Activated CD8-positive, alpha-beta T cell treated with anti-CD3 and anti-CD28 coated beads, Interleukin-2, amount 10 ng/mL, durations not matched to agents 7 days and 5 days (primary cell): ENCODE measurements around the gene ARRDC2. TPM values are rescaled to one million over a fixed set of nuclear protein-coding genes. Genes with fewer than 3 reads are reported as not detected.
"Not testable (repeated sequence)": the region's sequence is repeated elsewhere in the genome, so short reads cannot be mapped to it uniquely, and the experiment has no call there.

ENCODE experiments used
- ATAC-seq: fragments of 150-1000 bp; cut with Tn5 transposase; one replicate; pipeline ENCODE4 v1.10.0; 2021; ENCODE audit warnings: moderate library complexity
- CTCF ChIA-PET: fragments of 350-600 bp; sonication (Branson Sonifier 250); formaldehyde crosslinking; loops from one replicate; lab custom pipeline; 2021; ENCODE audit warnings: antibody characterized with exemption; lab: Charles Lee
- POLR2A ChIA-PET: fragments of 350-600 bp; sonication (Branson Sonifier 250); formaldehyde crosslinking; loops from one replicate; lab custom pipeline; 2021; ENCODE audit warnings: antibody characterized with exemption; lab: Charles Lee
- DNase-seq: peaks from one replicate; pipeline ENCODE4 v3.0.0-alpha.2; 2020
- H3K27ac Mint-ChIP-seq: one replicate; pipeline ENCODE4 v1.8.0; 2021; ENCODE audit warnings: mild to moderate bottlenecking, mixed read lengths
- H3K27me3 Mint-ChIP-seq: one replicate; pipeline ENCODE4 v1.8.0; 2021; ENCODE audit warnings: low read depth, mixed read lengths
- H3K36me3 Mint-ChIP-seq: one replicate; pipeline ENCODE4 v1.8.0; 2021; ENCODE audit warnings: low read depth, mixed read lengths
- H3K4me1 Mint-ChIP-seq: one replicate; pipeline ENCODE4 v1.8.0; 2021; ENCODE audit warnings: low read depth, mixed read lengths
- H3K4me3 Mint-ChIP-seq: one replicate; pipeline ENCODE4 v1.8.0; 2021; ENCODE audit warnings: mild to moderate bottlenecking, mixed read lengths
- H3K9me3 Mint-ChIP-seq: one replicate; pipeline ENCODE4 v1.8.0; 2022; ENCODE audit warnings: mixed read lengths; ENCODE audit not compliant: insufficient read depth
- total RNA-seq, 2 experiments: library from RNA; stranded (reverse); gene quantifications; one replicate each; pipeline ENCODE4 v1.2.3, GENCODE V29; 2021

Gene ARRDC2
- total RNA-seq, 2 experiments from 2014 or later, result 33.8 to 34.2 TPM

- Mint-ChIP-seq H3K9me3 (no peaks in the 10 kb centered on the region), H3K4me3 (no peak overlapping the region), H3K36me3 (peaks cover 7% of the 10 kb centered on the region), H3K27ac (peak overlapping the region; percentile 84), H3K27me3 (no peaks in the 10 kb centered on the region), H3K4me1 (peaks cover 70% of the 10 kb centered on the region)
- ATAC-seq (no peak), DNase-seq (no peak)
- CTCF ChIA-PET, result interaction anchor here (4.4 kb wide), 1 partner anchor 24 kb away, joined by 21 read pairs; no protein-coding TSS in a partner anchor
- POLR2A ChIA-PET, result interaction anchor here (4.5 kb wide), 1 partner anchor 24 kb away, joined by 30 read pairs; no protein-coding TSS in a partner anchor
These were observed 12.5 kb downstream of the ARRDC2 start for GRCh38 chr19:18020212-18021085.

- no peaks in the 10 kb centered on the region for H3K27me3 Mint-ChIP-seq
- peaks cover 67% of the 10 kb centered on the region for H3K4me1 Mint-ChIP-seq
- no peaks in the 10 kb centered on the region for H3K9me3 Mint-ChIP-seq
- ChIA-PET POLR2A (interaction anchor here (4.5 kb wide), 1 partner anchor 23 kb away, joined by 30 read pairs; no protein-coding TSS in a partner anchor), CTCF (interaction anchor here (3.7 to 4.4 kb wide), 2 partner anchors 23 to 37 kb away, joined by 20 to 21 read pairs; no protein-coding TSS in a partner anchor)
- no peak for ATAC-seq
- peak overlapping the region; percentile 56 for H3K4me3 Mint-ChIP-seq
- peaks cover 4% of the 10 kb centered on the region for H3K36me3 Mint-ChIP-seq
- peak overlapping the region; percentile 84 for H3K27ac Mint-ChIP-seq
- DNase-seq, result peak; percentile 47
These were observed 13.3 kb downstream of the ARRDC2 start for GRCh38 chr19:18021121-18021755.

- peaks cover 4% of the 10 kb centered on the region for H3K36me3 Mint-ChIP-seq
- peaks cover 54% of the 10 kb centered on the region for H3K4me1 Mint-ChIP-seq
- peak overlapping the region; percentile 92 for H3K27ac Mint-ChIP-seq
- H3K4me3 Mint-ChIP-seq, result peak overlapping the region; percentile 61
- no peaks in the 10 kb centered on the region for H3K9me3 Mint-ChIP-seq
- ChIA-PET POLR2A (interaction anchor here (0.7 to 4.5 kb wide), 9 partner anchors 10 to 806 kb away, joined by 3 to 30 read pairs (median 4); partner anchors contain the start of genes ARRDC2 and JUND), CTCF (interaction anchor here (0.9 to 4.4 kb wide), 5 partner anchors 8 to 91 kb away, joined by 3 to 21 read pairs (median 15); partner anchors contain the start of genes ARRDC2 and CCDC124)
- no peaks in the 10 kb centered on the region for H3K27me3 Mint-ChIP-seq
- DNase-seq, result peak; percentile 66
- peak; percentile 44 for ATAC-seq
These were observed 15.8 kb downstream of the ARRDC2 start for GRCh38 chr19:18023622-18024251.

GRCh38 chr19:18027151-18027550 is 19.2 kb downstream of the ARRDC2 start:
- H3K27me3 Mint-ChIP-seq, result no peaks in the 10 kb centered on the region
- POLR2A ChIA-PET, result no interaction called here
- DNase-seq, result no peak
- H3K27ac Mint-ChIP-seq, result no peak overlapping the region
- H3K9me3 Mint-ChIP-seq, result no peaks in the 10 kb centered on the region
- peaks cover 3% of the 10 kb centered on the region for H3K36me3 Mint-ChIP-seq
- H3K4me3 Mint-ChIP-seq, result no peak overlapping the region
- no peak for ATAC-seq
- CTCF ChIA-PET, result interaction anchor here (0.6 to 1.5 kb wide), 2 partner anchors 18 to 21 kb away, joined by 3 to 4 read pairs; no protein-coding TSS in a partner anchor
- peaks cover 36% of the 10 kb centered on the region for H3K4me1 Mint-ChIP-seq

GRCh38 chr19:18029617-18030338 is 21.8 kb downstream of the ARRDC2 start:
- Mint-ChIP-seq H3K27ac (no peak overlapping the region), H3K4me3 (no peak overlapping the region), H3K36me3 (no peaks in the 10 kb centered on the region), H3K27me3 (no peaks in the 10 kb centered on the region), H3K9me3 (no peaks in the 10 kb centered on the region), H3K4me1 (peaks cover 12% of the 10 kb centered on the region)
- CTCF ChIA-PET, result interaction anchor here (1.5 to 2.0 kb wide), 3 partner anchors 15 to 29 kb away, joined by 3 to 7 read pairs (median 4); no protein-coding TSS in a partner anchor
- ATAC-seq, result no peak
- POLR2A ChIA-PET, result interaction anchor here (0.7 kb wide), 1 partner anchor 13 kb away, joined by 4 read pairs; no protein-coding TSS in a partner anchor
- DNase-seq, result no peak

GRCh38 chr19:18031401-18031800 is 23.4 kb downstream of the ARRDC2 start:
- DNase-seq, H3K27me3 Mint-ChIP-seq, ATAC-seq, H3K27ac Mint-ChIP-seq, H3K4me3 Mint-ChIP-seq, H3K36me3 Mint-ChIP-seq, H3K9me3 Mint-ChIP-seq, POLR2A ChIA-PET: not testable (repeated sequence)
- peaks cover 16% of the 10 kb centered on the region for H3K4me1 Mint-ChIP-seq
- CTCF ChIA-PET, result interaction anchor here (1.3 kb wide), 1 partner anchor 26 kb away, joined by 3 read pairs; no protein-coding TSS in a partner anchor

GRCh38 chr19:18032102-18032501 is 24.1 kb downstream of the ARRDC2 start:
- H3K27ac Mint-ChIP-seq, ATAC-seq, H3K27me3 Mint-ChIP-seq, H3K9me3 Mint-ChIP-seq, DNase-seq, H3K36me3 Mint-ChIP-seq, POLR2A ChIA-PET, H3K4me3 Mint-ChIP-seq: not testable (repeated sequence)
- H3K4me1 Mint-ChIP-seq, result peaks cover 16% of the 10 kb centered on the region
- CTCF ChIA-PET, result interaction anchor here (1.3 kb wide), 1 partner anchor 26 kb away, joined by 3 read pairs; no protein-coding TSS in a partner anchor

- Mint-ChIP-seq H3K4me3 (no peak overlapping the region), H3K9me3 (no peaks in the 10 kb centered on the region), H3K27ac (no peak overlapping the region), H3K27me3 (peaks cover 10% of the 10 kb centered on the region), H3K36me3 (peaks cover 3% of the 10 kb centered on the region), H3K4me1 (peaks cover 28% of the 10 kb centered on the region)
- ChIA-PET POLR2A (no interaction called here), CTCF (interaction anchor here (1.3 to 1.4 kb wide), 2 partner anchors 18 to 95 kb away, joined by 3 read pairs; no protein-coding TSS in a partner anchor)
- DNase-seq (no peak), ATAC-seq (no peak)
These were observed 33.1 kb downstream of the ARRDC2 start for GRCh38 chr19:18041054-18041453.

GRCh38 chr19:18043676-18044075 is 35.7 kb downstream of the ARRDC2 start:
- H3K36me3 Mint-ChIP-seq, result peaks cover 3% of the 10 kb centered on the region
- DNase-seq (no peak), ATAC-seq (no peak)
- no peaks in the 10 kb centered on the region for H3K9me3 Mint-ChIP-seq
- H3K4me3 Mint-ChIP-seq, result no peak overlapping the region
- peaks cover 10% of the 10 kb centered on the region for H3K27me3 Mint-ChIP-seq
- ChIA-PET POLR2A (interaction anchor here (2.3 kb wide), 1 partner anchor 21 kb away, joined by 30 read pairs; no protein-coding TSS in a partner anchor), CTCF (interaction anchor here (2.1 to 4.3 kb wide), 4 partner anchors 14 to 43 kb away, joined by 9 to 44 read pairs (median 26); partner anchors contain the start of gene ARRDC2)
- H3K4me1 Mint-ChIP-seq, result peaks cover 33% of the 10 kb centered on the region
- H3K27ac Mint-ChIP-seq, result no peak overlapping the region

GRCh38 chr19:18044825-18045304 is 36.9 kb downstream of the ARRDC2 start:
- H3K36me3 Mint-ChIP-seq, result peaks cover 3% of the 10 kb centered on the region
- POLR2A ChIA-PET, result interaction anchor here (0.6 to 2.3 kb wide), 11 partner anchors 10 to 478 kb away, joined by 3 to 30 read pairs (median 5); partner anchors contain the start of genes ARRDC2 and JUND
- peaks cover 10% of the 10 kb centered on the region for H3K27me3 Mint-ChIP-seq
- CTCF ChIA-PET, result interaction anchor here (0.6 to 4.3 kb wide), 14 partner anchors 13 to 284 kb away, joined by 3 to 44 read pairs (median 4); partner anchors contain the start of gene ARRDC2
- peak; percentile 98 for ATAC-seq
- peak overlapping the region; percentile 58 for H3K4me3 Mint-ChIP-seq
- no peaks in the 10 kb centered on the region for H3K9me3 Mint-ChIP-seq
- H3K27ac Mint-ChIP-seq, result peak overlapping the region; percentile 88
- DNase-seq, result peak; percentile 96
- H3K4me1 Mint-ChIP-seq, result peaks cover 34% of the 10 kb centered on the region
